H1 (cell line): Measurements from ENCODE around the gene TNFSF15. TPM values are rescaled to one million over a fixed set of nuclear protein-coding genes. Genes with fewer than 3 reads are reported as not detected.

Experiments used
- CTCF ChIA-PET: fragments of 300-600 bp; sonication (Branson Sonifier 250); formaldehyde crosslinking; loops from one replicate; lab custom pipeline; 2021; ENCODE audit not compliant: partially characterized antibody; lab: Charles Lee
- POLR2A ChIA-PET: fragments of 300-600 bp; sonication (Branson Sonifier 250); formaldehyde crosslinking; loops from one replicate; lab custom pipeline; 2021; ENCODE audit warnings: inconsistent platforms; ENCODE audit not compliant: partially characterized antibody; lab: Charles Lee
- DNase-seq, 2 experiments: peaks; one replicate each; pipeline versions ENCODE4 v3.0.0 to v3.0.0-alpha.2; 2010 to 2022; ENCODE audit warnings: low spot score in 2 of 2, low read depth in 1 of 2, mixed read lengths in 1 of 2
- FAIRE-seq: peaks from 2 replicates; lab custom pipeline; 2011; peaks lifted over from hg19 to GRCh38; lab: Jason Lieb, UNC
- H2AFZ ChIP-seq: 2 replicates; pipeline ENCODE4 v1.8.1; 2012; ENCODE audit warnings: low read length, inconsistent platforms
- H2AK5ac ChIP-seq: 2 replicates; pipeline ENCODE4 v1.6.1; 2013; ENCODE audit warnings: low read depth, low read length
- H2BK120ac ChIP-seq: replicated peaks from 2 replicates; pipeline ENCODE3; 2013; ENCODE audit warnings: low read depth, low read length, inconsistent platforms
- H2BK12ac ChIP-seq: 2 replicates; pipeline ENCODE4 v1.6.1; 2013; ENCODE audit warnings: low read depth, low read length
- H2BK15ac ChIP-seq: 2 replicates; pipeline ENCODE4 v1.6.1; 2013; ENCODE audit warnings: low read length
- H2BK20ac ChIP-seq: 2 replicates; pipeline ENCODE4 v1.6.1; 2013; ENCODE audit warnings: low read length
- H2BK5ac ChIP-seq: 2 replicates; pipeline ENCODE4 v1.6.1; 2013; ENCODE audit warnings: low read depth, low read length
- H3K14ac ChIP-seq: 2 replicates; pipeline ENCODE4 v1.6.1; 2013; ENCODE audit warnings: inconsistent platforms; ENCODE audit not compliant: insufficient read length
- H3K18ac ChIP-seq: 2 replicates; pipeline ENCODE4 v1.6.1; 2013; ENCODE audit warnings: low read length; ENCODE audit errors: extremely low read depth
- H3K23ac ChIP-seq: 2 replicates; pipeline ENCODE4 v1.6.1; 2013; ENCODE audit warnings: inconsistent platforms; ENCODE audit not compliant: insufficient read length
- H3K23me2 ChIP-seq: 2 replicates; pipeline ENCODE4 v1.6.1; 2013; ENCODE audit warnings: low read depth, low read length
- H3K27ac ChIP-seq: 2 replicates; pipeline ENCODE4 v1.6.1; 2011; ENCODE audit warnings: low read depth, low read length, inconsistent platforms
- H3K27me3 ChIP-seq, 4 experiments: replicated peaks in 1 of 4; 1 replicate in 1 of 4; 2 replicates in 3 of 4; pipeline versions ENCODE4 v1.6.1 to v1.8.1; 2011 to 2013; ENCODE audit warnings: low read length in 3 of 4, mild to moderate bottlenecking in 3 of 4, inconsistent platforms in 2 of 4, mixed read lengths in 2 of 4, moderate library complexity in 1 of 4; ENCODE audit not compliant: control insufficient read depth in 3 of 4, insufficient read depth in 3 of 4; ENCODE audit errors: extremely low read depth in 1 of 4
- H3K36me3 ChIP-seq, 4 experiments: 2 replicates each; pipeline versions ENCODE4 v1.6.1 to v1.8.1; 2011 to 2013; ENCODE audit warnings: mild to moderate bottlenecking in 4 of 4, low read length in 3 of 4, moderate library complexity in 2 of 4, control low read depth in 1 of 4, inconsistent platforms in 1 of 4; ENCODE audit not compliant: insufficient read depth in 4 of 4, control insufficient read depth in 2 of 4
- H3K4ac ChIP-seq: replicated peaks from 2 replicates; pipeline ENCODE3; 2013; ENCODE audit warnings: low read length, low read depth, mixed read lengths, inconsistent platforms; ENCODE audit not compliant: insufficient read length
- H3K4me1 ChIP-seq, 4 experiments: replicated peaks in 1 of 4; 1 replicate in 1 of 4; 2 replicates in 3 of 4; pipeline versions ENCODE4 v1.6.1 to v1.8.1; 2011 to 2013; ENCODE audit warnings: low read length in 3 of 4, inconsistent platforms in 2 of 4, mixed read lengths in 1 of 4; ENCODE audit not compliant: insufficient read depth in 4 of 4, control insufficient read depth in 3 of 4
- H3K4me2 ChIP-seq, 2 experiments: 2 replicates each; pipeline versions ENCODE4 v1.6.1 to v1.8.1; 2011 to 2013; ENCODE audit warnings: low read depth in 2 of 2, low read length in 2 of 2, control low read depth in 1 of 2, inconsistent platforms in 1 of 2, mild to moderate bottlenecking in 1 of 2; ENCODE audit not compliant: insufficient read depth in 1 of 2
- H3K4me3 ChIP-seq, 4 experiments: fragments of 200-600, 300-600 bp in 1 of 4; sonication (generic), shearing (Covaris generic), sonication (Bioruptor Twin) in 1 of 4; 2 replicates each; pipeline versions ENCODE4 v1.5.1 to v1.8.1; 2011 to 2016; ENCODE audit warnings: low read length in 4 of 4, low read depth in 3 of 4, control low read depth in 2 of 4, inconsistent platforms in 2 of 4, mild to moderate bottlenecking in 2 of 4, mixed read lengths in 1 of 4, moderate library complexity in 1 of 4; ENCODE audit not compliant: insufficient read depth in 2 of 4; ENCODE audit errors: extremely low read depth in 1 of 4
- H3K56ac ChIP-seq: replicated peaks from 2 replicates; pipeline ENCODE3; 2013; ENCODE audit warnings: low read depth, mild to moderate bottlenecking, mixed read lengths, low read length, inconsistent platforms; ENCODE audit not compliant: insufficient read length
- H3K79me1 ChIP-seq: 2 replicates; pipeline ENCODE4 v1.6.1; 2013; ENCODE audit warnings: low read depth, low read length, control low read depth
- H3K79me2 ChIP-seq, 2 experiments: 2 replicates each; pipeline versions ENCODE4 v1.6.1 to v1.8.1; 2012 to 2013; ENCODE audit warnings: low read length in 2 of 2, mild to moderate bottlenecking in 2 of 2, inconsistent platforms in 1 of 2; ENCODE audit not compliant: insufficient read depth in 2 of 2, control insufficient read depth in 1 of 2
- H3K9ac ChIP-seq, 4 experiments: replicated peaks in 1 of 4; 1 replicate in 1 of 4; 2 replicates in 3 of 4; pipeline versions ENCODE4 v1.6.1 to v1.8.1; 2011 to 2013; ENCODE audit warnings: low read depth in 3 of 4, low read length in 3 of 4, control low read depth in 2 of 4, mild to moderate bottlenecking in 2 of 4, moderate library complexity in 2 of 4, inconsistent platforms in 1 of 4; ENCODE audit errors: extremely low read depth in 1 of 4
- H3K9me3 ChIP-seq, 2 experiments: 2 replicates each; pipeline versions ENCODE4 v1.6.1 to v1.8.1; 2012 to 2013; ENCODE audit warnings: mild to moderate bottlenecking in 2 of 2, moderate library complexity in 2 of 2, control low read depth in 1 of 2, inconsistent platforms in 1 of 2, low read depth in 1 of 2, low read length in 1 of 2, mixed read lengths in 1 of 2; ENCODE audit not compliant: insufficient read depth in 2 of 2
- H4K20me1 ChIP-seq, 2 experiments: replicated peaks in 1 of 2; 2 replicates each; pipeline versions ENCODE3 to v1.8.1; 2011 to 2013; ENCODE audit warnings: inconsistent platforms in 2 of 2, low read length in 2 of 2, mild to moderate bottlenecking in 1 of 2; ENCODE audit not compliant: insufficient read depth in 2 of 2, control insufficient read depth in 1 of 2
- H4K5ac ChIP-seq: 2 replicates; pipeline ENCODE4 v1.6.1; 2013; ENCODE audit warnings: low read length, low read depth, mixed read lengths, inconsistent platforms; ENCODE audit not compliant: insufficient read length
- H4K8ac ChIP-seq: 2 replicates; pipeline ENCODE4 v1.8.0; 2013; ENCODE audit warnings: mild to moderate bottlenecking, moderate library complexity, low read length, inconsistent platforms; ENCODE audit not compliant: insufficient read depth; ENCODE audit errors: extremely low read depth
- H4K91ac ChIP-seq: replicated peaks from 2 replicates; pipeline ENCODE3; 2013; ENCODE audit warnings: low read length, mixed read lengths, inconsistent platforms; ENCODE audit not compliant: insufficient read length
- CEBPB ChIP-seq: IDR thresholded peaks from 2 replicates; pipeline ENCODE4 v1.6.1; 2012; ENCODE audit warnings: low read depth, low read length
- CTBP2 ChIP-seq: IDR thresholded peaks from 2 replicates; pipeline ENCODE4 v1.7.0; 2011; ENCODE audit warnings: borderline replicate concordance, mild to moderate bottlenecking, moderate library complexity, mixed read lengths, low read length; ENCODE audit not compliant: insufficient read depth, insufficient read length
- EGR1 ChIP-seq: IDR thresholded peaks from 2 replicates; pipeline ENCODE4 v1.6.1; 2011; ENCODE audit warnings: low read depth, low read length, borderline replicate concordance
- EZH2 ChIP-seq: fragments of 200-600 bp; sonication (generic); IDR thresholded peaks from 2 replicates; pipeline ENCODE4 v1.7.1; 2012; ENCODE audit warnings: low read depth, mild to moderate bottlenecking, moderate library complexity, low read length, inconsistent platforms; ENCODE audit not compliant: severe bottlenecking
- FOSL1 ChIP-seq: IDR thresholded peaks from 2 replicates; pipeline ENCODE4 v1.6.1; 2011; ENCODE audit warnings: mild to moderate bottlenecking, low read depth, low read length, moderate library complexity; ENCODE audit not compliant: insufficient read depth
- JUND ChIP-seq: IDR thresholded peaks from 2 replicates; pipeline ENCODE4 v1.6.1; 2011; ENCODE audit warnings: mild to moderate bottlenecking, improper control_type of control experiment, low read length
- POLR2A ChIP-seq, 2 experiments: IDR thresholded peaks; 1 replicate in 1 of 2; 2 replicates in 1 of 2; pipeline ENCODE4 v1.6.1; 2011; ENCODE audit warnings: low read depth in 2 of 2, low read length in 2 of 2, mild to moderate bottlenecking in 2 of 2; ENCODE audit errors: control extremely low read depth in 1 of 2
- RAD21 ChIP-seq, 2 experiments: IDR thresholded peaks in 1 of 2; conservative IDR thresholded peaks in 1 of 2; 2 replicates each; pipeline ENCODE4 v1.6.1; 2011; ENCODE audit warnings: low read depth in 2 of 2, low read length in 2 of 2, improper control_type of control experiment in 1 of 2, inconsistent platforms in 1 of 2, mild to moderate bottlenecking in 1 of 2, moderate library complexity in 1 of 2
- RNF2 ChIP-seq: fragments of 200-900, 300-1000 bp; sonication (generic); IDR thresholded peaks from 2 replicates; pipeline ENCODE4 v1.7.1; 2016; ENCODE audit warnings: borderline replicate concordance, low read depth, mild to moderate bottlenecking, antibody characterized with exemption, low read length; ENCODE audit not compliant: poor library complexity, severe bottlenecking; ENCODE audit errors: missing control alignments
- SIRT6 ChIP-seq: IDR thresholded peaks from one replicate; pipeline ENCODE4 v1.7.1; 2012; ENCODE audit warnings: low read length, inconsistent platforms
- SP4 ChIP-seq: IDR thresholded peaks from 2 replicates; pipeline ENCODE4 v1.6.1; 2012; ENCODE audit warnings: low read length, inconsistent platforms
- SRF ChIP-seq: IDR thresholded peaks from 2 replicates; pipeline ENCODE4 v1.6.1; 2011; ENCODE audit warnings: mild to moderate bottlenecking, low read depth, low read length, moderate library complexity
- TBP ChIP-seq: IDR thresholded peaks from 2 replicates; pipeline ENCODE4 v1.6.1; 2011; ENCODE audit warnings: low read depth, low read length, improper control_type of control experiment
- TEAD4 ChIP-seq: IDR thresholded peaks from 2 replicates; pipeline ENCODE4 v1.6.1; 2012; ENCODE audit warnings: low read depth, low read length, inconsistent platforms, mixed read lengths
- WGBS, 2 experiments: shearing (Covaris generic) in 1 of 2; methylation state at CpG; one replicate each; pipeline versions ENCODE4 v1.1.6 to v1.1.7; 2013 to 2015; ENCODE audit warnings: low lambda C conversion rate in 2 of 2, mixed read lengths in 2 of 2, inconsistent platforms in 1 of 2, low coverage in 1 of 2, missing lambda C conversion rate in 1 of 2; ENCODE audit not compliant: insufficient replicate concordance in 2 of 2, insufficient coverage in 1 of 2, insufficient read length in 1 of 2; ENCODE audit errors: extremely low coverage in 1 of 2, missing lambda C conversion rate in 1 of 2; 5-methylcytosine and 5-hydroxymethylcytosine counted together
- polyA plus RNA-seq, 7 experiments: library from polyadenylated mRNA; depleted of rRNA in 3 of 7; stranded (reverse) in 5 of 7; unstranded in 2 of 7; fragments of >200 nt in 5 of 7; fragments of 200-250 nt in 2 of 7; gene quantifications; 1 replicate in 5 of 7; 2 replicates in 1 of 7; 4 replicates in 1 of 7; pipeline versions ENCODE4 v1.2.1 to v1.2.3, GENCODE V29; 2011 to 2013; ENCODE audit warnings: missing spikeins in 2 of 7, mixed read lengths in 2 of 7
- total RNA-seq: library from RNA; stranded (reverse); fragmentation: NEBNext Ultra II Directional; extraction: Animal tissue kit (Norgen Biotek cat#: 25700); gene quantifications from 2 replicates; pipeline ENCODE4 v1.2.1, GENCODE V29; 2021
- TF ChIP-seq, protein P1 (sequence below): IDR thresholded peaks from 2 replicates; pipeline ENCODE4 v1.6.1; 2012; ENCODE audit warnings: inconsistent platforms

TNFSF15 gene
- total and polyA plus RNA-seq, 2 of the 8 experiments (the other 6 are each of a cell fraction or from before 2014, with no cell fraction given), result 0.09 to 0.17 TPM

DNA sequence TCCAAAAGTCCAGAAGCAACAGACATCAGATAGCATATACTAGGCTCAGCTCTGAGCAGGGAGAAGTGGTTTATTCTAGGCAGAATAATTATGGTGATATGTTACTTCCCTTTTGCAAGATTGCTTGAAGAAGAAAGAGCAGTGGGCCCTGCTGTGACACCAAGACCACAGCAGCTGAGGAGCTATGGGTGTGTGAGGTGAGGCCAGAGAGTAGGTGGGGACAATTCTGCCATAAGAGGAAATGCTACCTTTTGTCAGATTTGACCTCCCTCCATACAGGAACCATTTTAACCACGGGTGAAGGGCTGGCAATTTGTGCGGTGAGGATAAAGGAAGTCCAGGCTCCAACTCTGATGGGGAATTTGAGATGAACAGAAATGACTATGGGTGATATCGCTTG is 51.3 kb downstream of the TNFSF15 start:
- H3K56ac ChIP-seq, result no peak overlapping the region
- no peak overlapping the region for H2BK120ac ChIP-seq
- no peak overlapping the region for H2BK12ac ChIP-seq
- H2BK5ac ChIP-seq, result no peak overlapping the region
- 88% methylated on average over 3 of the region's 3 CpGs; no CpG with 5 or more reads in 1 of the 2 experiments for WGBS, 2 experiments
- H4K5ac ChIP-seq, result no peak overlapping the region
- peaks cover 0 to 4% (median 0%) of the 10 kb centered on the region in 4 experiments; a peak in 1 of 7 replicates for H3K4me1 ChIP-seq
- FAIRE-seq (no peak), DNase-seq (no peak)
- no peak overlapping the region for H3K4me2 ChIP-seq
- ChIA-PET POLR2A (no interaction called here), CTCF (interaction anchor here (0.8 to 2.6 kb wide), 4 partner anchors 54 to 260 kb away, joined by 3 to 6 read pairs (median 3); no protein-coding TSS in a partner anchor)
- H2AFZ ChIP-seq, result no peak overlapping the region
- H4K20me1 ChIP-seq, result no peaks in the 10 kb centered on the region
- no peak overlapping the region for H3K27ac ChIP-seq
- H3K36me3 ChIP-seq, result no peaks in the 10 kb centered on the region
- H3K23ac ChIP-seq, result no peak overlapping the region
- H2BK15ac ChIP-seq, result no peak overlapping the region
- no peak overlapping the region for H2AK5ac ChIP-seq
- no peak overlapping the region for H3K9ac ChIP-seq
- H3K23me2 ChIP-seq, result no peaks in the 10 kb centered on the region
- H4K91ac ChIP-seq, result no peak overlapping the region
- H2BK20ac ChIP-seq, result no peak overlapping the region
- no peaks in the 10 kb centered on the region for H3K9me3 ChIP-seq
- no peaks in the 10 kb centered on the region for H3K79me2 ChIP-seq
- H3K14ac ChIP-seq, result no peak overlapping the region
- no peak overlapping the region for H3K4ac ChIP-seq
- H4K8ac ChIP-seq, result no peak overlapping the region
- no peak overlapping the region for H3K4me3 ChIP-seq
- no peaks in the 10 kb centered on the region for H3K79me1 ChIP-seq
- H3K18ac ChIP-seq, result no peak overlapping the region
- H3K27me3 ChIP-seq, result no peaks in the 10 kb centered on the region
- TF ChIP-seq FOSL1 (no peak), CTBP2 (no peak), TEAD4 (no peak), EZH2 (no peak), SP4 (no peak), SIRT6 (no peak), TBP (no peak), SRF (no peak), RNF2 (no peak), POLR2A (IDR thresholded peaks at IDR 0.05; ENCODE audit: control extremely low read depth in 1 of 2, low read depth in 2 of 2, low read length in 2 of 2) (no peak), EGR1 (no peak), JUND (no peak), CEBPB (no peak), RAD21 (IDR thresholded peaks at IDR 0.05 in 1 of 2, conservative IDR thresholded peaks at IDR 0.05 in 1 of 2; ENCODE audit: low read depth in 2 of 2, low read length in 2 of 2) (no peak)
- TF ChIP-seq, protein P1, sequence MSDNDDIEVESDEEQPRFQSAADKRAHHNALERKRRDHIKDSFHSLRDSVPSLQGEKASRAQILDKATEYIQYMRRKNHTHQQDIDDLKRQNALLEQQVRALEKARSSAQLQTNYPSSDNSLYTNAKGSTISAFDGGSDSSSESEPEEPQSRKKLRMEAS, result no peak
